Activated CD8-positive, alpha-beta T cell treated with anti-CD3 and anti-CD28 coated beads for 36 hours (primary cell): ENCODE data around the gene TUSC2. TPM values are rescaled to one million over a fixed set of nuclear protein-coding genes. Genes with fewer than 3 reads are reported as not detected.

ENCODE experiments used
- ATAC-seq: fragments of 200-7000 bp; cut with Tn5 transposase; one replicate; pipeline ENCODE4 v1.10.0; 2021; ENCODE audit warnings: mild to moderate bottlenecking, moderate library complexity
- CTCF ChIA-PET: fragments of 350-600 bp; sonication (Branson Sonifier 250); formaldehyde crosslinking; loops from one replicate; lab custom pipeline; 2021; ENCODE audit warnings: antibody characterized with exemption; lab: Charles Lee
- POLR2A ChIA-PET: fragments of 350-600 bp; sonication (Branson Sonifier 250); formaldehyde crosslinking; loops from one replicate; lab custom pipeline; 2021; ENCODE audit warnings: antibody characterized with exemption; lab: Charles Lee
- DNase-seq: peaks from one replicate; pipeline ENCODE4 v3.0.0-alpha.2; 2020
- H3K27ac Mint-ChIP-seq: one replicate; pipeline ENCODE4 v1.8.0; 2021; ENCODE audit warnings: mild to moderate bottlenecking, mixed read lengths
- H3K27me3 Mint-ChIP-seq: one replicate; pipeline ENCODE4 v1.8.0; 2021; ENCODE audit warnings: mixed read lengths
- H3K36me3 Mint-ChIP-seq: one replicate; pipeline ENCODE4 v1.8.0; 2021; ENCODE audit warnings: low read depth, mixed read lengths
- H3K4me1 Mint-ChIP-seq: one replicate; pipeline ENCODE4 v1.8.0; 2021; ENCODE audit warnings: low read depth, mixed read lengths
- H3K4me3 Mint-ChIP-seq: one replicate; pipeline ENCODE4 v1.8.0; 2021; ENCODE audit warnings: mild to moderate bottlenecking, moderate library complexity, mixed read lengths
- H3K9me3 Mint-ChIP-seq: one replicate; pipeline ENCODE4 v1.8.0; 2021; ENCODE audit warnings: mixed read lengths
- CTCF ChIP-seq: fragments of 200-600 bp; IDR thresholded peaks from one replicate; pipeline ENCODE4 v1.8.0; 2022; ENCODE audit warnings: antibody characterized with exemption, mild to moderate bottlenecking
- intact Hi-C: fragments of 100-400 bp; cut with micrococcal nuclease; formaldehyde crosslinking; loops from one replicate; pipeline ENCODE4 v1.10.0; 2022
- total RNA-seq, 2 experiments: library from RNA; stranded (reverse); gene quantifications; one replicate each; pipeline ENCODE4 v1.2.3, GENCODE V29; 2021

TUSC2 gene
- total RNA-seq, 2 experiments from 2014 or later = 16.7 to 19.5 TPM

GRCh38 chr3:50345586-50346234 is 17.7 kb upstream of the TUSC2 start, which contains the start of gene ZMYND10:
TSS of gene ZMYND10 (minus strand) at chr3:50345732. CDS start at chr3:50345579, 153 bp downstream.
- Mint-ChIP-seq H3K9me3 (no peaks in the 10 kb centered on the region), H3K27me3 (no peaks in the 10 kb centered on the region), H3K36me3 (peaks cover 15% of the 10 kb centered on the region), H3K27ac (no peak within 1 kb of the TSS), H3K4me1 (peaks cover 49% of the 10 kb centered on the region), H3K4me3 (peak within 1 kb of the TSS; percentile 52)
- ATAC-seq (peak; percentile 15), DNase-seq (peak; percentile 83)
- intact Hi-C loops = no loop called here
- CTCF ChIA-PET = interaction anchor here (1.9 to 6.1 kb wide), 4 partner anchors 8 to 196 kb away, joined by 5 to 46 read pairs (median 12); no protein-coding TSS in a partner anchor
- TF ChIP-seq CTCF = no peak
- POLR2A ChIA-PET = interaction anchor here (0.7 to 2.8 kb wide), 9 partner anchors 9 to 225 kb away, joined by 3 to 10 read pairs (median 4); partner anchors contain the start of genes TMEM115 and TUSC2

- peaks cover 46% of the 10 kb centered on the region for H3K4me1 Mint-ChIP-seq
- intact Hi-C loops = no loop called here
- no peak for TF ChIP-seq CTCF
- H3K9me3 Mint-ChIP-seq = no peaks in the 10 kb centered on the region
- H3K27ac Mint-ChIP-seq = no peak overlapping the region
- no peaks in the 10 kb centered on the region for H3K27me3 Mint-ChIP-seq
- POLR2A ChIA-PET = interaction anchor here (0.7 to 2.8 kb wide), 10 partner anchors 8 to 1045 kb away, joined by 3 to 10 read pairs (median 4); partner anchors contain the start of genes HYAL3, NAA80 and TUSC2
- H3K36me3 Mint-ChIP-seq = peaks cover 16% of the 10 kb centered on the region
- CTCF ChIA-PET = interaction anchor here (1.0 to 3.2 kb wide), 3 partner anchors 7 to 21 kb away, joined by 3 to 18 read pairs (median 5); no protein-coding TSS in a partner anchor
- DNase-seq = no peak
- no peak overlapping the region for H3K4me3 Mint-ChIP-seq
- ATAC-seq = no peak
These were observed 17.0 kb upstream of the TUSC2 start for GRCh38 chr3:50345008-50345407.

GRCh38 chr3:50342813-50343633 is 15.0 kb upstream of the TUSC2 start:
- peaks cover 36% of the 10 kb centered on the region for H3K4me1 Mint-ChIP-seq
- ATAC-seq (no peak), DNase-seq (no peak)
- no peak for TF ChIP-seq CTCF
- H3K27me3 Mint-ChIP-seq = no peaks in the 10 kb centered on the region
- ChIA-PET POLR2A (interaction anchor here (0.9 to 12.3 kb wide), 5 partner anchors 9 to 227 kb away, joined by 3 to 137 read pairs (median 10); partner anchors contain the start of genes C3orf18, CYB561D2, HEMK1 and HYAL3), CTCF (interaction anchor here (1.2 to 1.5 kb wide), 2 partner anchors 14 to 230 kb away, joined by 3 read pairs; no protein-coding TSS in a partner anchor)
- no peaks in the 10 kb centered on the region for H3K9me3 Mint-ChIP-seq
- peaks cover 28% of the 10 kb centered on the region for H3K36me3 Mint-ChIP-seq
- intact Hi-C loops = no loop called here
- no peak overlapping the region for H3K4me3 Mint-ChIP-seq
- H3K27ac Mint-ChIP-seq = peak overlapping the region; percentile 42

- Mint-ChIP-seq H3K9me3 (no peaks in the 10 kb centered on the region), H3K27ac (peak overlapping the region; percentile 30), H3K27me3 (no peaks in the 10 kb centered on the region), H3K4me1 (peaks cover 27% of the 10 kb centered on the region), H3K36me3 (peaks cover 27% of the 10 kb centered on the region), H3K4me3 (peak overlapping the region; percentile 88)
- no peak for ATAC-seq
- DNase-seq = no peak
- CTCF ChIA-PET = interaction anchor here (1.5 kb wide), 1 partner anchor 231 kb away, joined by 3 read pairs; no protein-coding TSS in a partner anchor
- intact Hi-C loops = no loop called here
- TF ChIP-seq CTCF = no peak
- POLR2A ChIA-PET = interaction anchor here (0.9 to 12.3 kb wide), 4 partner anchors 10 to 228 kb away, joined by 3 to 137 read pairs (median 32); partner anchors contain the start of genes C3orf18, CYB561D2, HEMK1 and NPRL2
These were observed 14.1 kb upstream of the TUSC2 start for GRCh38 chr3:50341996-50342650.
